ENCODE measurements around the gene SUGCT. TPM values are rescaled to one million over a fixed set of nuclear protein-coding genes. Genes with fewer than 3 reads are reported as not detected.

SUGCT gene
- total and polyA plus RNA-seq, 2 of the 13 experiments (the other 11 are each of a cell fraction or from before 2014, with no cell fraction given) = 10.1 to 22.2 TPM

DNA sequence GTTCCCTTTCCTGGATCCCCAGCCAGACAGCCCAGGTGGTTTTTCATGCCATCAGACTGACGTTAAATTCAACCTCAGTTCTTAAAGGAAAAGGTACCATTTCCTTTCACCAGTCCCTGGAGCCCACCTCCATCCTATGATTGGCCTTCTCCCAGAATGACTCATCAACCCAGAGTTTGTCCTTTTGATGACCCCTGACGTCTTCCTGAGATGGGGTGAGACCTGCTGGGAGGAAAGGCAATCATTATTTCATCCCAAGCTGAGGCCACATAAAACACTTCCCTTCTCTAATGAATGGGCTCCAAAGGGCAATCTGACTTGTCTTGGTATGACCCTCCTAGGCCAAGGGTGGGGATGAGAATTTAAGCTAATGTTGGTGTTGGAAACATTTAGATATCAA lies 750.7 kb downstream of the SUGCT start:
- H3K36me3 ChIP-seq (replicated peaks in 1 of 2; ENCODE audit: control insufficient read depth in 1 of 2, insufficient read depth in 2 of 2, low read length in 2 of 2) = no peaks in the 10 kb centered on the region
- no peak overlapping the region for H3K9ac ChIP-seq (ENCODE audit: insufficient read depth, low read depth, low read length)
- DNase-seq (ENCODE audit: low spot score) = no peak
- BruUV-seq (replicated peaks) = no TSS peak
- no peaks in the 10 kb centered on the region for H3K27me3 ChIP-seq (ENCODE audit: control insufficient read depth in 1 of 2, insufficient read depth in 2 of 2, low read length in 2 of 2)
- in situ Hi-C loops (cut with HindIII; ENCODE audit: extremely low pct_ligation_motif_present, low pct_unique_long_range_greater_than_20kb) (no loop called here), intact Hi-C loops (cut with micrococcal nuclease; ENCODE audit: unreplicated experiment) (loop anchor here (10.0 kb wide), 1 partner anchor 999 kb away; no protein-coding TSS in a partner anchor)
- POLR2A ChIA-PET = no interaction called here
- H3K79me2 ChIP-seq (ENCODE audit: insufficient read depth, low read length) = no peaks in the 10 kb centered on the region
- ATAC-seq = no peak
- H2AFZ ChIP-seq (ENCODE audit: low read length) = no peak overlapping the region
- CTCF ChIA-PET (ENCODE audit: low intra/inter-chr PET ratio, low total read pairs) = no interaction called here
- H3K4me3 ChIP-seq (replicated peaks in 1 of 3; ENCODE audit: insufficient read depth in 1 of 3, low read depth in 2 of 3, low read length in 3 of 3) = no peak overlapping the region
- no peaks in the 10 kb centered on the region for H3K4me1 ChIP-seq (ENCODE audit: insufficient read depth, low read length)
- no peak for FAIRE-seq
- H3K9me3 ChIP-seq (ENCODE audit: low read length) = peaks cover 2% of the 10 kb centered on the region; the same call in 1 of the 2 replicates
- H4K20me1 ChIP-seq (ENCODE audit: insufficient read depth, low read length) = no peaks in the 10 kb centered on the region
- H3K4me2 ChIP-seq (ENCODE audit: low read depth, low read length) = no peak overlapping the region
- H3K27ac ChIP-seq (ENCODE audit: extremely low read length, insufficient read depth, low read length) = no peak overlapping the region
- TF ChIP-seq ZNF501 (CRISPR knock-in tag; IDR thresholded peaks at IDR 0.05) = no peak
- no peak for TF ChIP-seq HNF4A (CRISPR knock-in tag; IDR thresholded peaks at IDR 0.05)
- TF ChIP-seq ISX (CRISPR knock-in tag; conservative IDR thresholded peaks at IDR 0.05) = no peak
- WGBS (ENCODE audit: low lambda C conversion rate) = 0% methylated on average over 2 of the region's 2 CpGs

GRCh38 chr7:40887099-40887498 lies 752.3 kb downstream of the SUGCT start:
- no peaks in the 10 kb centered on the region for H3K79me2 ChIP-seq (ENCODE audit: insufficient read depth, low read length)
- no peak overlapping the region for H3K4me2 ChIP-seq (ENCODE audit: low read depth, low read length)
- no peaks in the 10 kb centered on the region for H3K27me3 ChIP-seq (ENCODE audit: control insufficient read depth in 1 of 2, insufficient read depth in 2 of 2, low read length in 2 of 2)
- no peak overlapping the region for H2AFZ ChIP-seq (ENCODE audit: low read length)
- no peaks in the 10 kb centered on the region for H4K20me1 ChIP-seq (ENCODE audit: insufficient read depth, low read length)
- TF ChIP-seq, protein P1, sequence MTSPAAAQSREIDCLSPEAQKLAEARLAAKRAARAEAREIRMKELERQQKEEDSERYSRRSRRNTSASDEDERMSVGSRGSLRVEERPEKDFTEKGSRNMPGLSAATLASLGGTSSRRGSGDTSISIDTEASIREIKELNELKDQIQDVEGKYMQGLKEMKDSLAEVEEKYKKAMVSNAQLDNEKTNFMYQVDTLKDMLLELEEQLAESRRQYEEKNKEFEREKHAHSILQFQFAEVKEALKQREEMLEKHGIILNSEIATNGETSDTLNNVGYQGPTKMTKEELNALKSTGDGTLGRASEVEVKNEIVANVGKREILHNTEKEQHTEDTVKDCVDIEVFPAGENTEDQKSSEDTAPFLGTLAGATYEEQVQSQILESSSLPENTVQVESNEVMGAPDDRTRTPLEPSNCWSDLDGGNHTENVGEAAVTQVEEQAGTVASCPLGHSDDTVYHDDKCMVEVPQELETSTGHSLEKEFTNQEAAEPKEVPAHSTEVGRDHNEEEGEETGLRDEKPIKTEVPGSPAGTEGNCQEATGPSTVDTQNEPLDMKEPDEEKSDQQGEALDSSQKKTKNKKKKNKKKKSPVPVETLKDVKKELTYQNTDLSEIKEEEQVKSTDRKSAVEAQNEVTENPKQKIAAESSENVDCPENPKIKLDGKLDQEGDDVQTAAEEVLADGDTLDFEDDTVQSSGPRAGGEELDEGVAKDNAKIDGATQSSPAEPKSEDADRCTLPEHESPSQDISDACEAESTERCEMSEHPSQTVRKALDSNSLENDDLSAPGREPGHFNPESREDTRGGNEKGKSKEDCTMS (CRISPR knock-in tag; conservative IDR thresholded peaks at IDR 0.05) = no peak
- TF ChIP-seq HNRNPLL (IDR thresholded peaks at IDR 0.05; ENCODE audit: low read depth, low read length, poor library complexity, severe bottlenecking) = no peak
- no peak for TF ChIP-seq ZMYM3 (CRISPR knock-in tag; IDR thresholded peaks at IDR 0.05)
- H3K4me1 ChIP-seq (ENCODE audit: insufficient read depth, low read length) = no peaks in the 10 kb centered on the region
- intact Hi-C loops (cut with micrococcal nuclease; ENCODE audit: unreplicated experiment) (loop anchor here (10.0 kb wide), 1 partner anchor 998 kb away; no protein-coding TSS in a partner anchor), in situ Hi-C loops (cut with HindIII; ENCODE audit: extremely low pct_ligation_motif_present, low pct_unique_long_range_greater_than_20kb) (no loop called here)
- H3K9ac ChIP-seq (ENCODE audit: insufficient read depth, low read depth, low read length) = no peak overlapping the region
- DNase-seq (ENCODE audit: low spot score) = no peak
- no peak overlapping the region for H3K4me3 ChIP-seq (replicated peaks in 1 of 3; ENCODE audit: insufficient read depth in 1 of 3, low read depth in 2 of 3, low read length in 3 of 3)
- H3K27ac ChIP-seq (ENCODE audit: extremely low read length, insufficient read depth, low read length) = no peak overlapping the region
- ATAC-seq = no peak
- FAIRE-seq = no peak
- ChIA-PET CTCF (ENCODE audit: low intra/inter-chr PET ratio, low total read pairs) (no interaction called here), POLR2A (no interaction called here)
- peaks cover 12% of the 10 kb centered on the region; the same call in 1 of the 2 replicates for H3K9me3 ChIP-seq (ENCODE audit: low read length)
- no peaks in the 10 kb centered on the region for H3K36me3 ChIP-seq (replicated peaks in 1 of 2; ENCODE audit: control insufficient read depth in 1 of 2, insufficient read depth in 2 of 2, low read length in 2 of 2)
- BruUV-seq (replicated peaks) = no TSS peak
